Stomach smooth muscle (tissue), 2 donors: ENCODE measurements around the gene IFT22.

ENCODE experiments used
- H3K27ac ChIP-seq: one replicate; pipeline ENCODE4 v1.7.0; 2013; ENCODE audit warnings: mild to moderate bottlenecking, low read length, inconsistent platforms
- H3K27me3 ChIP-seq, 2 donors: one replicate each; pipeline ENCODE4 v1.7.0; 2013; ENCODE audit warnings: low read length in 2 of 2; ENCODE audit not compliant: insufficient read depth in 2 of 2, control insufficient read depth in 1 of 2
- H3K36me3 ChIP-seq, 2 donors: one replicate each; pipeline ENCODE4 v1.7.0; 2013; ENCODE audit warnings: low read length in 2 of 2; ENCODE audit not compliant: control insufficient read depth in 2 of 2, insufficient read depth in 2 of 2
- H3K4me1 ChIP-seq: one replicate; pipeline ENCODE4 v1.7.0; 2013; ENCODE audit warnings: low read length; ENCODE audit not compliant: control insufficient read depth, insufficient read depth
- H3K4me3 ChIP-seq, 2 donors: one replicate each; pipeline ENCODE4 v1.7.0; 2013; ENCODE audit warnings: low read length in 2 of 2
- H3K9ac ChIP-seq, 2 donors: one replicate each; pipeline ENCODE4 v1.7.0; 2013; ENCODE audit warnings: low read length in 2 of 2, mild to moderate bottlenecking in 1 of 2
- H3K9me3 ChIP-seq, 2 donors: one replicate each; pipeline ENCODE4 v1.7.0; 2013; ENCODE audit warnings: low read length in 2 of 2; ENCODE audit not compliant: control insufficient read depth in 2 of 2
- donor health status: healthy.
- donor health status: Pancreatic carcinoma.

The IFT22 gene

DNA sequence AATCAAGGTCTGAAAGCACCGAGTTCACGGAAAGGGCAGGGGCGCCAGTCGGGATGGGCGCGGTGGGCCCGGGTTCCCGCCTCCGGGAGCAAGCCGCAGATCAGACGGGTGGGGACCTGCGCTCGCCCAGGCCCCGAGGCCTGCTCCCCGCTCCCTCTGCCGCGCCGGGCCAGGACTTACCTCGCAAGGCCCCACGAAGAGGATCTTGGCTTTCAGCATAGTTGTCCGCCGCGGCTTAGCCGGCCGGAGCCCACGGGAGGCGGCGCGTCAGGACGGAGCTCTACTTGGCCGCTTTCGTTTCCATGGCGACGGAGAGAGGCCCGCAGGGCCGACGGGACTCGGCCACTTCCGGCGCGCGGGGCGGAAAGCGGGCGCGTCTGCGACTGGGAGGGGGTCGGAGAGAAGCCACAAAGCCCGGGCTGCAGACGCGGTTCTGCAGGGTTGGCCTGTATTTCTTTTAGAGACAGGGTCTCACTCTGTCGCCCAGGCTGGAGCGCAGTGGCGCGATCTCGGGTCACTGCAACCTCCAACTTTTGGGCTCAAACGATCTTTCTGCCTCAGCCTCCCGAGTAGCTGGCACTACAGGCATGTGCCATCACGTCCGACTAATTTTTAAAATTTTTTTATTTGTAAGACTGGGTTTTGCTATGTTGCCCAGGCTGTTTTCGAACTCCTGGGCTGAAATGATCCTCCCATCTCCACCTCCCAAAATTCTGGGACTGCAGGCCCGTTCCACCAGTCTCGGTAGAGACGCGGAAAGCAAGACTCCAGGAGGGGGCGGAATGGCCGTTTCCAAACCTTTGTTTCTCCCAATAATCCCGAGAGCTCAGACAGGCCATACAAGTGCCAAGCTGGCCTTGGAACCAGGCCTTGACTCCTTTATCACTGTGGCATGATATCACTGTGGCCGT, at the start of gene IFT22:
IFT22 (minus strand) TSS at position 322 of the 911 bp plus-strand sequence; CDS start at position 219, 103 bp downstream.
- Histone ChIP-seq H3K4me1 (peaks cover 13% of the 10 kb centered on the region), H3K36me3 (peaks cover 2 to 5% of the 10 kb centered on the region in 2 donors), H3K9me3 (no peaks in the 10 kb centered on the region), H3K27me3 (no peaks in the 10 kb centered on the region), H3K9ac (peak within 1 kb of the TSS; percentile 85 to 88), H3K4me3 (peak within 1 kb of the TSS; percentile 91 to 94), H3K27ac (peak within 1 kb of the TSS; percentile 66)

DNA sequence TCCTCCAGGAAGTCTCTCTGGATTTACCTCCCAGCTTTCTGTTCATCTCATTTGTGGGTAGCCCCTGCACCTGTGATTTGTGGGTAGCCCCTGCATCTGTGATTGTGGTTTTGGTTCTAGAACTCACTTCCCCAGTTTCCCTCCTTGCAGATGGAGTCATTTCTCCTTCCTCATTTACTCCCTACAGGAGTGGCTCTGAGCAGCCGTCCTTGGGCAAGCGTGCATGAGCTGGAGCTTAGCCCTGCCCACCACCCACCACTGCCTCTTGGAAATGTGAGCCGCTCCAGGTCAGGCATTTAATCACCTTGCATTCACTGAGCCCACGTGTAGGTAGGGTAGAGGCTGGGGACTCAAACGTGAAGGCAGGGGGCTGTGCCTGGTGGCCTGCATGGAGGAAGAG, 49.2 kb upstream of the IFT22 start:
- Histone ChIP-seq H3K36me3 (no peaks in the 10 kb centered on the region), H3K4me3 (no peak overlapping the region), H3K9ac (no peak overlapping the region), H3K4me1 (no peaks in the 10 kb centered on the region), H3K9me3 (no peaks in the 10 kb centered on the region), H3K27ac (no peak overlapping the region), H3K27me3 (peaks cover 10% of the 10 kb centered on the region in 2 donors)

DNA sequence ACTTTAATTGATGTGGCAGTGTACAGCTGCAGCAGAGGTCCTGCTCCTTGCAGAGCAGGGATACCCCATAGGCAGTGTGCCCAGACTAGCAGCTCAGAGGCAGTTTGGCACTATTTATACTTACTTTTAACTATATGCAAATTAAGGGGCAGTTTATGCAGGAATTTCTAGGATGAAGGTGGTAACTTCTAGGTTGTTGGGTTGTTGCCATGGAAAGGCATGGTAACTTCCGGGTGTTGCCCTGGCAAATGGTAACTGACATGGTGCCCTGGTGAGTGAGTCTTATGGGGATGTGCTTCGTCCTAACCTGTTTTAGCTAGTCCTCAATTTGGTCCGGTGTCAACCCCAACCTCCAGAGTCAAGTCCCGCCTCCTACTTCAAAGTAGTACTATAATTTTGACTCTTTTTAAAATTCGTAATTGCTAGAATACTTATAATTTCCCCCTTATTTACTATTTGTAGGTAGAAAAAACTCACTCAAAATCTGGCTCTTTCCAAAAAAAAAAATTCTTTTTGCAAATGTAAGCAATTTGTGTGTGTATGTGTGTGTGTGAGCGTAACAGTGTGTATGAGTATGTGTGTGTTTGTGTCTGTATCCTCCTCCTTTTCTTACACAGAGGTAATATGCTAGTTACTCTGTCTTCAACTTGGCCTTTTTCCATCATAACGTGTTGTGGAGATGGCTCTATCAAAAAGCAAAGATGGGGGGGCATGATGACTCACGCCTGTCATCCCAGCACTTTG, 47.0 kb upstream of the IFT22 start:
- Histone ChIP-seq H3K9ac (no peak overlapping the region), H3K36me3 (no peaks in the 10 kb centered on the region), H3K27ac (no peak overlapping the region), H3K4me3 (no peak overlapping the region), H3K27me3 (peaks cover 5 to 10% of the 10 kb centered on the region in 2 donors), H3K9me3 (no peaks in the 10 kb centered on the region), H3K4me1 (peaks cover 8% of the 10 kb centered on the region)

DNA sequence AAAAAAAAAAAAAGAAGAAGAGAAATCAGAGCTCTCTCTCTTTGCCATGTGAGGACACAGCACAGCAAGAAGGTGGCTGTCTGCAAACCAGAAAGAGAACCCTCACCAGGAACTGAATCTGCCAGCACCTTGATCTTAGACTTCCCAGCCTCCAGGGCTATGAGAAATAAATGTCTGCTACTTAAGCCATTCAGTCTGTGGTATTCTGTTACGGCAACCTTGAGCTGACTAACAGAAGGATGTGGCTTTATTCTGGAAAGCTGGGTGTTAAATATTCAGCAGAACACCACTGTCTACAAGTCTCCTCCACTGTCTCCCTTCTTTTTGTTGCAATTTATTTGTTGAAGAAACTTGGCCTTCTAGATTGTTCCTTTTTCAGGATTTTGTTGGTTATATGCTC, 46.1 kb upstream of the IFT22 start:
- Histone ChIP-seq H3K9ac (no peak overlapping the region), H3K4me3 (no peak overlapping the region), H3K27ac (no peak overlapping the region), H3K4me1 (peaks cover 9% of the 10 kb centered on the region), H3K27me3 (peaks cover 2 to 8% of the 10 kb centered on the region in 2 donors), H3K36me3 (no peaks in the 10 kb centered on the region), H3K9me3 (no peaks in the 10 kb centered on the region)

DNA sequence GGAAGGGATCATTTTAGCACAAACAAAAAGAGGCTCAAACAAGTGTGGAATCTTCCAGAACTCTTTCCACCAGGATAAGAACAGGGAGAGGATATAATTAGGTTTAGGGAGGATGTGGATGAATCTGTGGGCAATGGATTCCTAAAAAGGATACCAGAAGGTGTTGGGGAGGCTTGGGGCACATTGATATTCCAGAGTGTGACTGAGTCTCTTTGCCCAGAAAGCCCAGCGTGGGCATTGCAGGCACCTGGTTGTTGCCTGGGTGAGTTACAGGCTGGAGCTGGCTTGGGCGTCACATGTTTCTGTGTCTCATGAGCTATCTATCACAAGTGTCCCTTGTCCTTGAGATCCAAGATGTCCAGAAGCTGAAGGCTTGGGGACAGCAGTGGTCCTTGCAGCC, 44.3 kb upstream of the IFT22 start:
- H3K9me3 ChIP-seq = no peaks in the 10 kb centered on the region
- peaks cover 9% of the 10 kb centered on the region for H3K4me1 ChIP-seq
- H3K27me3 ChIP-seq = peaks cover 0 to 3% of the 10 kb centered on the region in 2 donors
- H3K9ac ChIP-seq = no peak overlapping the region
- H3K27ac ChIP-seq = no peak overlapping the region
- no peaks in the 10 kb centered on the region for H3K36me3 ChIP-seq
- no peak overlapping the region for H3K4me3 ChIP-seq

DNA sequence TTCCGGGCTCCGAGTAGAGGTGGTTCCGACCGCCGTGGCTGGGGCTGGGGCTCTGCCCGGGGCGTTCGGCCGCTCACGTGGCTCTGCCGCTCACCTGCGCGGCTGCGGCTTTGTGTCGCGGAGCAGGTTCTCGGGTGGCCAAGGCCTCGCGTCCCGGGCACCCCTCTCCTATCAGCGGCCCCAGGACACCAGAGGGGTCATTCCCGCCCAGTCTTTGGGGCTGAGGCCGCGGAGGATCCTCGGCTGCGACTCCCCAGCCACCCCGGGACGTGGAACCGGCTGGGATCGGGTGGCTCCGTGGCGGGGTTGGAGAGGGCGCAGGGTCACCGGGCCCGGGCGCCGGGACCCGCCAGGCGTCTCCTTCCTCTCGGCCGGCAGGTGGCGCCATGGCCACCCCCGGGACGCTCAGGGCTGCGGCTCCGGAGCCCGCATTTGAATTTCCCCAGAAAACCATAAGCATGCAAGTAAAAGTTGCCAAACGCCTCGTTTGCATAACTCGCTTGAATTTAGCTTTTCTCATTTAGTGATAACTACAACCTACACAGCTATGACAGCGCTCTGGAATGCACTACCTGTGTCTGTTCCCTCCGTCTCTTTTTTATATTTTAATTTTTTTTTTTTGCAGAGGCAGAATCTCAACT, 42.2 kb upstream of the IFT22 start:
- Histone ChIP-seq H3K4me1 (peaks cover 9% of the 10 kb centered on the region), H3K9ac (peak overlapping the region in 1 of 2 donors; percentile 58), H3K4me3 (peak overlapping the region; percentile 55 to 79), H3K27me3 (peaks cover 0 to 3% of the 10 kb centered on the region in 2 donors), H3K36me3 (no peaks in the 10 kb centered on the region), H3K9me3 (no peaks in the 10 kb centered on the region), H3K27ac (no peak overlapping the region)

DNA sequence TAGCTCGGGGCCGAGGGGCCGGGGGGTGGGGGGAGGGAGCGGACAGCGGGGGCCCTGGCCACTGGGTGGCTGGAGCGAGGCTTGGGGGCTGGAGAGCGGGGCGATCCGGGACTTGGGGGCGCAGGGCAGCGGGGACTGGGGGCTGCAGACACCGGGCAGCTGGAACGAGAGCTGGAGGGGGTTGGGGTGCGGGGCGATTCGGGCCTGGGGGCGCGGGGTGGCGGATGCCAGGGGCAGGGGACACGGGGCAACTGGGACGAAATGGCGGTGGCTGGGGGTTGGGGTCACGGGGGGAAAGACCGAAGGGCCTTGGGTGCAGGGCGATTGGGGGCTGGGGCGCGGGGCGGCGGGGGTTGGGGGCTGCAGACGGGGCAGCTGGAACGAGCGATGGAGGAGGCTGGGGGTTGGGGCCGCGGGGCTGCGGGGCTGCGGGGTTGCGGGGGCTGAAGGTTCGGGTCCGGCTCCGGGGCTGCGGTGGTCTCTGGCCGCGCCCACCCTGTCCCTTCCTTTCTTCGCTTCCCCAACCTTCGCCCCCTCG, 41.7 kb upstream of the IFT22 start:
- no peak overlapping the region for H3K9ac ChIP-seq
- peaks cover 9% of the 10 kb centered on the region for H3K4me1 ChIP-seq
- no peaks in the 10 kb centered on the region for H3K9me3 ChIP-seq
- peaks cover 0 to 3% of the 10 kb centered on the region in 2 donors for H3K27me3 ChIP-seq
- H3K36me3 ChIP-seq = no peaks in the 10 kb centered on the region
- H3K27ac ChIP-seq = no peak overlapping the region
- peak overlapping the region; percentile 55 to 79 for H3K4me3 ChIP-seq

DNA sequence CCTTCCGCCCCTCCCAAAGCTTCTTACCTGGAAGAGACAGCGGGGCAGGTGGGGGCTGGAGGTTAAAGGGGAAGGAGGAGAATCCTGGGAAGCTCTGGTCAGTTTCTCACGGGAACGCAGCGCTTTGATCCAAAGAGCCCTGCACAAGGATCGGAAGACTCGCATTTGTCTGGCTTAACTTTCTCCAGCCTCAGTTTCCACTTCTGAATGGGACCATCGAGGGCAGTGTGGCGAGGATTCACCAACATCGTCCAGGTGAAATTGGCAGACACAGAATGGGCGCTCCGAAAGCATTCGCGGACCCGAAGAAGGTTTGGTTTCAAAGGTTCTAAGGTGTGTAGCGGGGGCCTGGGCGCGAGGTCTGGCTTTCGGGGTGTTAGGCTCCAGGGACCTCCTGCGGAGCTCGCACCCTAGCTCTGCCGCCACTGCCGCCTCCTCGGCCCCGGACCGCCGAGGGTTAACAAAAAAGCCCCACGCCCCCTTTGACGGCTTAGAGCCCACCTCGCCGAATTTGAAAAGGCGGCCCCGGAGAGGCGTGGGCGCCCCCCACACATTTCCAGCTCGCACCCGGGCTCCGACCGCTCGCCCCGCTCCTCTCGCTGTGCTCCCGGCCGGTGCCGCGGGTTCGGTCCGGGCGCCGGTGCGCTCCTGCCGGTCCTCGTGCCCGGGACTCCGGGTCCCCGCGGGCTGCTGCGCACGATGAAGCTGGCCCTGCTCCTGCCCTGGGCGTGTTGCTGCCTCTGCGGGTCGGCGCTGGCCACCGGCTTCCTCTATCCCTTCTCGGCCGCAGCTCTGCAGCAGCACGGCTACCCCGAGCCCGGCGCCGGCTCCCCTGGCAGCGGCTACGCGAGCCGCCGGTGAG, 41.0 kb upstream of the IFT22 start, which contains the start of gene COL26A1:
COL26A1 (plus strand) TSS at position 542 of the 862 bp plus-strand sequence; CDS start at position 700, 158 bp downstream.
- Histone ChIP-seq H3K4me3 (peak within 1 kb of the TSS; percentile 55 to 79), H3K27me3 (peaks cover 0 to 3% of the 10 kb centered on the region in 2 donors)

DNA sequence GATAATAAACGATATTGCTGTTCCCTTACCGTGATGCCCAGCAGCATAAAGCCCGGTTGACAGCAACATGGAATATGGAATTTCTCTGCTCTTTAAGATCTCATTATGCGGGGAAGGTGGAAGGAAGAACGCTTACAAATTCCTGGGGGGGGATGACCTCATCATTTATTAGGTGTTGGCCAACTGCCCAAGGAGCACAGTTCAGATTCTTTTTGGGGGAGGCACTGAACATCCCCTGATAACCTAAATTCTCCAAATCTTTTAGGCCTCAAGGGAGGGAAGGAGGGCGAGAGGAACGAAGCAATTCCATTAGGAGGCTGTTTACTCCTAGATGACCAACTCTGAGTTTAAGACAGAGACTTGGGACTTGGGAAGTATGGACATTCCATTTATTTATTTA, 35.8 kb upstream of the IFT22 start:
- H3K27ac ChIP-seq = no peak overlapping the region
- no peaks in the 10 kb centered on the region for H3K9me3 ChIP-seq
- H3K9ac ChIP-seq = no peak overlapping the region
- no peaks in the 10 kb centered on the region for H3K27me3 ChIP-seq
- H3K4me1 ChIP-seq = no peaks in the 10 kb centered on the region
- H3K36me3 ChIP-seq = no peaks in the 10 kb centered on the region
- no peak overlapping the region for H3K4me3 ChIP-seq

More for the DNA sequence above, 41.0 kb upstream of the IFT22 start, which contains the start of gene COL26A1:
- no peaks in the 10 kb centered on the region for H3K9me3 ChIP-seq
- peak within 1 kb of the TSS in 1 of 2 donors; percentile 58 for H3K9ac ChIP-seq
- H3K4me1 ChIP-seq = peaks cover 9% of the 10 kb centered on the region
- no peaks in the 10 kb centered on the region for H3K36me3 ChIP-seq
- no peak within 1 kb of the TSS for H3K27ac ChIP-seq
